DMS 273 (cell line): ENCODE data around the gene NRSN2.

Experiments
- DNase-seq: peaks from one replicate; lab custom pipeline; 2025; ENCODE audit not compliant: unreplicated experiment; lab: John Stamatoyannopoulos, UW

Gene NRSN2

DNA sequence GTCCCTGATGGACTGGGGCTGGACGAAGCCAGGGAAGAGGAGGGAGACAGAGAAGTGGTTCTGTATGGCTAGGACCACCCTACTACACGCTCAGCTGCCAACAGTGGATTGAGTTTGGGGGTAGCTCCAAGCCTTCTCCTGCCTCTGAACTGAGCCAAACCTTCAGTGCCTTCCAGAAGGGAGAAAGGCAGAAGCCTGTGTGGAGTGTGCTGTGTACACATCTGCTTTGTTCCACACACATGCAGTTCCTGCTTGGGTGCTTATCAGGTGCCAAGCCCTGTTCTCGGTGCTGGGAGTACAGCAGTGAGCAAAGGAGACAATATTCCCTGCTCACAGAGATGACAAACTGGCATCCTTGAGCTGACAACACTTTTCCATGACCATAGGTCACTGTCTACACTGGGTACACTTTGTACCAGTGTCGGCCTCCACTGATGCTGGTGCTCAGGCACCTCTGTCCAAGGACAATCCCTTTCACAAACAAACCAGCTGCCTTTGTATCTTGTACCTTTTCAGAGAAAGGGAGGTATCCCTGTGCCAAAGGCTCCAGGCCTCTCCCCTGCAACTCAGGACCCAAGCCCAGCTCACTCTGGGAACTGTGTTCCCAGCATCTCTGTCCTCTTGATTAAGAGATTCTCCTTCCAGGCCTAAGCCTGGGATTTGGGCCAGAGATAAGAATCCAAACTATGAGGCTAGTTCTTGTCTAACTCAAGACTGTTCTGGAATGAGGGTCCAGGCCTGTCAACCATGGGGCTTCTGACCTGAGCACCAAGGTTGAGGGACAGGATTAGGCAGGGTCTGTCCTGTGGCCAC, 49.9 kb downstream of the NRSN2 start:
- no peak for DNase-seq

DNA sequence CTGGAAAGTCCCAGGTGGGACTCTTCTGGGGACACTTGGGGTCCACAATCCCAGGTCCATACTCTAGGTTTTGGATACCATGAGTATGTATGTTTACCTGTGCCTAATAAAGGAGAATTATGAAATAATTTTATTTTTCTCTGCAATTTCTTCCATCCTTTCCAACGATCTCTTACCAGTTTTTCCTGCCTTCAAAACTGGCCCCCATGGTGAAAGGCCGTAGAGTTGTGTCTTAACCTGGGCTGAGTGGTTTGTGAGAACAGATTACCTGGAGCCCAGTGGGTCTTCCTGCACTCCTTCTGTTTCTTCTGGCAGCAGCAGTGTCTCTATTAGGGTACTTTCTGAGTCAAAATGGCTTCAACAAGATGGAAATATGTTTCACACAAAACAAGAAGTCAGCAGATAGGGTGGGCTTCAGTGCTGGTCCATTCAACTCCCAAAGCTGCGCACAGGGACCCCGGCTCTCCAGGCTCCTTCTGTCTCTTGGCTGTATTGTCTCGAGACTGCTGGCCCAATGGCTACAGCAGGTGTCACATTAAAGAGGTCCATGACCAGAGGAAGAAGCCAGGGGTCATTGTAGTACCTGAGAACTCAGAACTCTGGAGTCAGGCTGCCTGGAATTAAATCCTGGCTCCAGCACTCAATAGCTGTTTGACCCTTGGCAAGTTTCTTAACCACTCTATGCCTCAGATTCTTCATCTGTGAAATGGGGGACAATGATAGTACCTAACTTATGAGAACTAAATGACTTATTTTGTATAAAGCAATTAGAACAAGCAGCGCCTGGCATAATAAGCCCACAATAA, 50.7 kb downstream of the NRSN2 start:
- DNase-seq, result no peak

DNA sequence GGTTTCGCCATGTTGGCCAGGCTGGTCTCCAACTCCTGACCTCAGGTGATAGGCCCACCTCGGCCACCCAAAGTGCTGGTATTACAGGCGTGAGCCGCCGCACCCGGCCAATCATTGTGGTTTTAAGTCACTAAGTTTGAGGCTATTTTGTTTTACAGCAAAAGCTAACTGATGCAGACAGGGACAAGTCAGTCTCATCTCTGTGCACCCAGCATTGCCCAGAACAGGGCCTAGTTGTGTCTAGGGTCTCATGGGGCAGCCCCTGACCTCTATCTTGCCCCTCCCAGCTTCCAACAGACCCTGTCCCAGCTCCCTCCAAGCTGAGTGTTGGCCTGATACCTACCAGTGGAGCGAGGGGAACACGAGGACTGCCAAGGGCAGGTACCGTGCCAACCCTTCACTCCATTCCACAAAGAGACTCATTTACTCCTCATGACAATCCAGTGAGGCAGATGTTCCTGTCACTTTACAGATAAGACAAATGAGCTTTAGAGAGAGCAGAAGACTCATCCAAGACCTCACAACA, 52.3 kb downstream of the NRSN2 start:
- DNase-seq, result no peak

DNA sequence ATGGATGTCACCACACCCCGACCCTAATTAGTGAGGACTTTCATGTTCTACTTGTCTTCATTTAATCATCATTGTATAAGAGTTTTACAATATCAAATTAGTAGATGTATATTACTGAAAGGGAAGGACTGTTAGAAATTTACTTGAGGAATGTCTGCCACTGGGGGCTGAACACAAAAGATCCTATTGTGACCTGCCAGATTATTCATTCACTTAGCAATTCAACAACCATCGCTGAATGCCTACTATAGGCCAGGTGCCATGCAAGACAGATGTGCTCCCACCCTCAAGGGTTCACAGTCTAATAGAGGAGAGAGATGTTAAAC, 53.2 kb downstream of the NRSN2 start:
- no peak for DNase-seq

GRCh38 chr20:400454-401275, 53.8 kb downstream of the NRSN2 start:
- DNase-seq, result peak; percentile 92

DNA sequence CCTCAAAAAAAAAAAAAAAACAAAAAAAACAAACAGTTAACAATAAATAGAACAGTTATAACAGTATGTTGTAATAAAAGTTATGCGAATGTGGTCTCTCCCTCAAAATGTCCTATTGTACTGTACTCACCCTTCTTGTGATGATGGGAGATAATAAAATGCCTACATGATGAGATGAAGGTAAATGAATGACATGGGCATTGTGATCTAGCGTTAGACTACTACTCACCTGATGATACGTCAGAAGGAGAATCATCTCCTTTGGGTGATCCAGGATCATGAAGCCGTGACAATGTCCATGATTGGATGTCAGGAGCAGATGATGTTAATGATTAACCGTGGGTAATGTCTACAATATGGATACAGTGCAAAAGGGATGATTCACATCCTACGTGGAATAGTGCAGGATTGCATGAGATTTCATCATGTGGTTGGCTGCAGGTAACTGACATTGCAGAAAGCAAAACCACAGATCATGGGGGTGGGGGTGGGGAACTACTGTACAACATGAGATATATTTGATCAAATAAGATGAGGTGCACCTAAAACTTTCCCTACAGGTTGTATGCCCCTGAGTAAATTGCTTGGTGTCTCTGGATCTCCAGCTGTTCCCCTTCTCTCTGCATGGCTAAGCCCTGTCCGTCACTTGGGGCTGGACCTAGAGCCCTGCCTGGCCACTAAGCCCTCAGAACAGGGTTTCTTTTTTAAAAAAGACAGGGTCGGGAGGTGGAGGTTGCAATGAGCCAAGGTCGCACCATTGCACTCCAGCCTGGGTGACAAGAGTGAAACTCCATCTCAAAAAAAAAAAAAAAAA, 55.0 kb downstream of the NRSN2 start:
- DNase-seq, result no peak

DNA sequence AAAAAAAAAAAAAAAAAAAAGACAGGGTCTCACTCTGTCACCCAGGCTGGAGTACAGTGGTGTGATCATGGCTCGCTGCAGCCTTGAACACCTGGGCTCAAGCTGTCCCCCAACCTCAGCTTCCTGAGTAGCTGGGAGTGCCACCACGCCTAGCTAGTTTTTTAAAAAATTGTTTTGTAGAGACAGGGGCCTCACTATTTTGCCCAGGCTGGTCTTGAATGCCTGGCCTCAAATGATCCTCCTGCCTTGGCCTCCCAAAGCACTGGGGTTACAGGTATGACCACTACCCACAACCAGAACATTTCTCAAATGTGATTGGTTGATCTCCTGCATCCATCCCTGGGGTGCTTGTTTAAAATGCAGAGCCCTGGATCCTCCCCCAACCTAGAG, 55.6 kb downstream of the NRSN2 start:
- DNase-seq, result no peak

DNA sequence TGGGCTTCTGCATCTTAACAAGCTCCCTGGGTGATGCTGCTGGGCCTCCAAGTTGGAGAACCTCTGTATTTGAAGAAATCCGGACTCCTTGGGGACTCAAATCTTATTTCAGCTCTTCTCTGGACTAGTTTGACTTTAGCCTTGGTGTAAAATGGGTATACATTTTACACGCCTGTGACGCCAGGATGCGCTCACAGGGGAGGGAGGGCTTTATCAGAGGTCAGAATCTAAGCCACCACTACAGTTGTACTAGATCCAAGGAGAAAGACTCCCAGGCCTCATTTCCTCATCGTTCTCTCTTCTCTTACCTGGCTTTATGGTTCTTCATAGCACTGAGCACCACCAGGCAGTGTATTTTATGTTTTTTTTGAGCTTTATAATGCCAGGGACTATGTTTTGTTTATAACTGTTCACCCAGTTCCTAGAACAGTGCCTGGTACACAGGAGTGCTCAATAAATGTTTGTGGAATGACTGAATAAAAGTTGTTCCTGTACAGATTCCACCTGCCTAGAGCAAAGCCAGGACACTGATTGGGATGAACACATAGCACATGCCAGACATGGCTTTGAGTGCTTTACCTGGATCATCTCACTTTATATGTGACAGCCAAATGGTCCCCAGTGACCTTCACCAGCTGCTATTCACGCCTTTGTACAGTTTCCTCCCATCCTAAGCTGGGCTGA, 56.1 kb downstream of the NRSN2 start:
- DNase-seq, result no peak

DNA sequence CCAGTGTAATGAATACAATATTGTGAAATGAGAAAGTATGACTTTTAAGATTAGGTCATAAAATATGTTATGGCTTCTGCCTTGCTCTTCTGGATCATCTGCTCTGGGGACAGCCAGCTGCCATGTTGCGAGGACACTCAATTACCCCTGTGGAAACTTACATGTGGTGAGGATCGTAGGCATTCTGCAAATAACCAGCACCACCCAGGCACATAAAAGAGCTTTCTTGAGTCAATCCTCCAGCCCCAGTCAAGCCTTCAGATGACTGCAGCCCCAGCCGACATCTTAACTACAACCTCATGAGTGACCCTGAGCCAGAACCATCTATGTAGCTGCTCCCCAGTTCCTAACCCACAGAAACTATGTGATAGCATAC, 56.7 kb downstream of the NRSN2 start:
- no peak for DNase-seq

GRCh38 chr20:404088-404487, 57.2 kb downstream of the NRSN2 start:
- no peak for DNase-seq
